ENCODE results near the gene ZNF107. TPM values are rescaled to one million over a fixed set of nuclear protein-coding genes. Genes with fewer than 3 reads are reported as not detected.

The ZNF107 gene
- total and polyA plus RNA-seq, 2 of the 4 experiments (the other 2 are of a cell fraction): 2.0 to 2.5 TPM

- ChIA-PET CTCF (no interaction called here), POLR2A (ENCODE audit: unreplicated experiment) (no interaction called here)
- Histone ChIP-seq H4K8ac (ENCODE audit: low read depth in 2 of 2, low read length in 2 of 2) (no peak overlapping the region), H3K79me1 (ENCODE audit: low read depth in 1 of 2, low read length in 2 of 2) (no peaks in the 10 kb centered on the region), H3K36me3 (ENCODE audit: control insufficient read depth, insufficient read depth, low read length) (no peaks in the 10 kb centered on the region), H2BK15ac (ENCODE audit: low read depth, low read length) (no peak overlapping the region), H3K56ac (ENCODE audit: extremely low read depth, insufficient read depth, low read length) (no peak overlapping the region), H2BK20ac (ENCODE audit: low read depth, low read length) (no peak overlapping the region), H3K9me3 (ENCODE audit: control insufficient read depth, insufficient read depth, low read length) (0 out of 2 replicates have a peak, but pooled peaks cover 4% of the 10 kb centered on the region), H4K5ac (ENCODE audit: low read depth, low read length) (no peak overlapping the region), H3K27ac (ENCODE audit: insufficient read depth, low read length) (no peak overlapping the region), H3K4me3 (ENCODE audit: insufficient read depth, low read depth, low read length) (no peak overlapping the region), H3K4me2 (ENCODE audit: low read depth, low read length) (no peak overlapping the region), H2BK5ac (ENCODE audit: low read depth, low read length, poor library complexity, severe bottlenecking) (no peak overlapping the region), H3K14ac (replicated peaks; ENCODE audit: low read depth, low read length) (no peak overlapping the region), H3K4me1 (ENCODE audit: control insufficient read depth, insufficient read depth, low read length) (no peaks in the 10 kb centered on the region), H2AK5ac (ENCODE audit: low read depth, low read length) (no peak overlapping the region), H4K20me1 (ENCODE audit: insufficient read depth, low read length) (no peaks in the 10 kb centered on the region), H3K27me3 (ENCODE audit: control insufficient read depth, insufficient read depth, low read length) (no peaks in the 10 kb centered on the region), H2AK9ac (replicated peaks; ENCODE audit: low read depth, low read length, poor library complexity) (no peak overlapping the region), H3K9me1 (ENCODE audit: insufficient read depth, low read length) (no peaks in the 10 kb centered on the region), H3K18ac (ENCODE audit: low read depth, low read length) (no peak overlapping the region), H2AFZ (replicated peaks; ENCODE audit: low read length, poor library complexity) (no peak overlapping the region), H3K9ac (ENCODE audit: low read depth, low read length) (no peak overlapping the region), H3K4ac (ENCODE audit: low read depth, low read length) (no peak overlapping the region), H2BK120ac (ENCODE audit: low read depth, low read length) (no peak overlapping the region), H4K91ac (ENCODE audit: insufficient read depth, low read depth, low read length) (no peak overlapping the region), H3K23ac (ENCODE audit: low read depth, low read length) (no peak overlapping the region)
- intact Hi-C loops (cut with micrococcal nuclease) (no loop called here), in situ Hi-C loops (cut with MboI; ENCODE audit: low sequenced_read_pairs) (no loop called here), dilution Hi-C loops (cut with HindIII; ENCODE audit: low sequenced_read_pairs, unreplicated experiment) (no loop called here)
- ATAC-seq (ENCODE audit: low read depth) (no peak), DNase-seq (no peak)
- TF ChIP-seq SMC3 (IDR thresholded peaks at IDR 0.05; ENCODE audit: low read depth, low read length) (no peak), MAFK (IDR thresholded peaks at IDR 0.05; ENCODE audit: low read depth, low read length) (no peak), CEBPB (IDR thresholded peaks at IDR 0.05; ENCODE audit: low read depth, low read length) (no peak), USF2 (IDR thresholded peaks at IDR 0.05; ENCODE audit: low read depth, low read length) (no peak), CTCF (conservative IDR thresholded peaks at IDR 0.05; ENCODE audit: low read depth, low read length) (no peak), CHD1 (IDR thresholded peaks at IDR 0.05; ENCODE audit: low read depth, low read length) (no peak), MXI1 (IDR thresholded peaks at IDR 0.05; ENCODE audit: borderline replicate concordance, low read depth, low read length) (no peak), RCOR1 (IDR thresholded peaks at IDR 0.05; ENCODE audit: insufficient replicate concordance, low read length) (no peak), BHLHE40 (IDR thresholded peaks at IDR 0.05; ENCODE audit: low read depth, low read length) (no peak), MAZ (IDR thresholded peaks at IDR 0.05; ENCODE audit: borderline replicate concordance, low read depth, low read length) (no peak)
- BruUV-seq (replicated peaks): no TSS peak
- 45% methylated on average over 2 of the region's 2 CpGs; no CpG with 5 or more reads in 1 of the 2 experiments for WGBS, 2 experiments (ENCODE audit: extremely low coverage in 2 of 2, insufficient read length in 1 of 2)
Measured at GRCh38 chr7:64642875-64643274, 23.1 kb upstream of the ZNF107 start.
